Measurements from ENCODE around the gene NUBPL.
"Not testable (repeated sequence)": the region's sequence is repeated elsewhere in the genome, so short reads cannot be mapped to it uniquely, and the experiment has no call there.

Gene NUBPL

GRCh38 chr14:31678421-31679249, 117.4 kb downstream of the NUBPL start:
- DNase-seq: no peak

DNA sequence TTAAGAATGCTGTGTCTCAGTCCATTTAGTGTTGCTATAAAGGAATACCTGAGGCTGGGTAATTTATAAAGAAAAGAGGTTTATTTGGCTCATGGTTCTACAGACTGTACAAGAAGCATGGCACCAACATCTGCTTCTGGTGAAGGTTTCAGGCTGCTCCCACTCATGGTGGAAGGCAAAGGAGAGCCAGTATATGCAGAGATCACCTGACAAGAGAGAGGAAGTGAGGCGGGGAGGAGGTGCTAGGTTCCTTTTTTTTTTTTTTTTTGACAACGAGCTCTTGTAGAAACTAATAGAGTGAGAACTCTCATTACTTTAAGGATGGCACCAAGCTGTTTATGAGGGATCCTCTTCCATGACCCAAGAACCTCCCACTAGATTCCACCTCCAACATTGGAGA, 121.6 kb downstream of the NUBPL start:
- DNase-seq: no peak

- no peak for DNase-seq
These were observed 126.5 kb downstream of the NUBPL start for GRCh38 chr14:31687726-31688125.

DNA sequence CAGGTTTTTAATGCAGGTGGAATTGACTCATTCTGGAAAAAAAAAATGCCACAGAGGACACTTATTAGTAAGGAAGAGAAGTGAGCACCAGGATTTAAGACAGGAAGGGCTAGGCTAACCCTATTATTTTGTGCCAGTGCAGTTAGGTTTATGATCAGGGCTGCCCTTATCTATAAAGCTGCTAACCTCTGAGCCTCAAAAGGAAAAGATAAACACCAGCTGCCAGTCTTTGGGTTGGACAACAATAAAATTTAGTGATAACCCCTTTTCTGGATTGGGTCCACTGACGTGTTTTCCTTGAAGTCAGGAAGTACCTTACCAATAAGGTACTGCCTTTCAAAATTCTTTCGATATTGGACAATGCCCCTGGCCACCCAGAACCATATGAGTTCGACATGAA, 128.9 kb downstream of the NUBPL start:
- DNase-seq: no peak

DNA sequence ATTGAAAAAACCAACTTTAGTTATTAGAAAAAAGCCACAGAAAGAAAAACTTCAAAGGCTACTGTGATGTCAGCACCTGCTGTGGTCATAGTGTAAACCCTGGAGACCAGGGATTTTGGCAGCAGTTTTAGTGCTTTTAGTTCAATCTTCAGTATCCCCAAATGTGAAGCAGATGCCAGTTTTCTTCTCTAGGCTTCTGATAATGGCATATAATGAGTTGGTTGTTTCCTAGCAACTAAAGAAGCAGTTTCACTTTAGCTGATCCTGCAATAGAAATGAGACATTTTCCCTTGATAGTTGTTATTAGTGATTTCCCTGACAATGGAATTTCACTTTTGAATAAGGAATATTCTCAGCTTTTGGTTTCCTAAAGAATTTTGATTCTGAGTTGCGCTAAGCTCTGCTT, 131.2 kb downstream of the NUBPL start:
- DNase-seq: no peak

- DNase-seq: no peak
These were observed 135.2 kb downstream of the NUBPL start for GRCh38 chr14:31696378-31696777.

GRCh38 chr14:31699809-31700208, 138.6 kb downstream of the NUBPL start:
- no peak for DNase-seq

DNA sequence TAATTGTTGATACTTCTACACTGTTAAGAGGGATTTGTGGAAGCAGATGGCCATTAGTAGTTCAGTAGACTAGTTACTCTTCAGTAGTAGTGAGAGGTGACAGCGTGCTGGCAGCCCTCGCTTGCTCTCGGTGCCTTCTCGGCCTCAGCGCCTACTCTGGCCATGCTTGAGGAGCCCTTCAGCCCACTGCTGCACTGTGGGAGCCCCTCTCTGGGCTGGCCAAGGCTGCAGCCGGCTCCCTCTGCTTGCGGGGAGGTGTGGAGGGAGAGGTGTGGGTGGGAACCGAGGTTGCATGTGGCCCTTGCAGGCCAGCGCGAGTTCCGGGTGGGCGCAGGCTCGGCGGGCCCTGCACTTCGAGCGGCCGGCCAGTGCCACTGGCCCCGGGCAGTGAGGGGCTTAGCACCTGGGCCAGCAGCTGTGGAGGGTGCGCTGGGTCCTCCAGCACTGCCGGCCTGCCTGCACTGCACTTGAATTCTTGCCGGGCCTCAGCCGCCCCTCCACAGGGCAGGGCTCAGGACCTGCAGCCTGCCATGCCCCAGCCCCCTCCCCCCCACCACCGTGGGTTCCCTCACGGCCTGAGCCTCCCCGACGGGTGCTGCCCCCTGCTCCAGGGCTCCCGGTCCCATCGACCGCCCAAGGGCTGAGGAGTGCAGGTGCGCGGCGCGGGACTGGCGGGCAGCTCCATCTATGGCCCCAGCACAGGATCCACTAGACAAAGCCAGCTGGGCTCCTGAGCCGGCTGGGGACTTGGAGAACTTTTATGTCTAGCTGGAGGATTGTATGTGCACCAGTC, 139.3 kb downstream of the NUBPL start:
- DNase-seq: no peak

DNA sequence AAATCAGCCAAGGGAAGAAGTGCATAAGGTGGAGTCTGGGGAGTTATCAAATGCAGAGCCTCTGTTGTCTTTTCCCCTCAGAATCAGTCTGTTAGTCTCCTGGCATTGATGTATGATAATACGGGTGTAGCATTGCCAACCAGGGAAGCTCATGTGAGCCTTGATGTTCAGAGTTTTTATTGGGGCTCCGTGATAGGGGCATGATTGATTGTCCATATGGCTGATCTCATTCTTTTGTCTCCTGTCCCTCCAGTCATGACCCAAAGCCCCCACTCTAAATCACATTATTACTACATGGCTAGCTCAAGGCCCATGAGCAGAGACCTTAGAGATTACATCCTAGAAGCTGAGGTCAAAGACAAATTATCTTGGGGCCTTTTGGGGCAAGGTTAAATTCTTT, 140.9 kb downstream of the NUBPL start:
- no peak for DNase-seq

DNA sequence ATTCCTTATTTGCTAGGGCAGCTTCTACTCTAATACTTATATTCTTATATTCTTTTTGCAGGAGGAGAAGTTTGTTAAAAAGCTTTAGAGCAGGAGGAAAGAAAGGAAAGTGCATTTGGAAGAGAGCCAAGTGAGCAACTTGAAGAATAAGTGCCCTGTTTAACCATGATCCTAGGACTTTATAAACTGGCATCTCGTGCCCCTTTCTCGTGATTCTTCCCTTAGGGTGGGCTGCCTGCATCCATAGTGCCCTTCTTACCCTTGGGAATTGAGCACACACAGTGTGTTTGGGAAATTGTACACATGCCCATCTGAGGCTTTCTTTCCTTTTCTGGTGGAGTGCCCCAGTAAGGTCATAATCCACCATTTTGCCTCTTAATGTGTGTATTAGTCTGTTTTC, 141.9 kb downstream of the NUBPL start:
- no peak for DNase-seq

GRCh38 chr14:31705731-31706130, 144.5 kb downstream of the NUBPL start:
- DNase-seq: no peak

- DNase-seq: not testable (repeated sequence)
These were observed 147.5 kb downstream of the NUBPL start for GRCh38 chr14:31708661-31709060.

- no peak for DNase-seq
These were observed 151.3 kb downstream of the NUBPL start for GRCh38 chr14:31712244-31713127.

DNA sequence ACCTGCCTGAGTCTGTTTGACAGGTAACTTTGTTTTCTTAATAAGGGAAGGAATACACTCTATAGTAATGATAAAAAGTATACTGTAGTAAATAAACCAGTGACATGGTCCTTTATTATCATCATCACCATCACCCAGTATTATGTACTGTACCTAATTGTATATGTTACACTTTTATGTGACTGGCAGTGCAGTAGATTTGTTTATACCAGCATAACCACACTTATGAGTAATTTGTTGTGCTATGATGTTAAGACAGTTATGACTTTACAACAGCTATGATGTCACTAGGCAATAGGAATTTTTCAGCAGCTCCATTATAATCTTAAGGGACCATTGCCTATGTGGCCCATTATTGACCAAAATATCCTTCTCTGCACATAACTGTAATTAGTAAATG, 155.0 kb downstream of the NUBPL start:
- no peak for DNase-seq

DNA sequence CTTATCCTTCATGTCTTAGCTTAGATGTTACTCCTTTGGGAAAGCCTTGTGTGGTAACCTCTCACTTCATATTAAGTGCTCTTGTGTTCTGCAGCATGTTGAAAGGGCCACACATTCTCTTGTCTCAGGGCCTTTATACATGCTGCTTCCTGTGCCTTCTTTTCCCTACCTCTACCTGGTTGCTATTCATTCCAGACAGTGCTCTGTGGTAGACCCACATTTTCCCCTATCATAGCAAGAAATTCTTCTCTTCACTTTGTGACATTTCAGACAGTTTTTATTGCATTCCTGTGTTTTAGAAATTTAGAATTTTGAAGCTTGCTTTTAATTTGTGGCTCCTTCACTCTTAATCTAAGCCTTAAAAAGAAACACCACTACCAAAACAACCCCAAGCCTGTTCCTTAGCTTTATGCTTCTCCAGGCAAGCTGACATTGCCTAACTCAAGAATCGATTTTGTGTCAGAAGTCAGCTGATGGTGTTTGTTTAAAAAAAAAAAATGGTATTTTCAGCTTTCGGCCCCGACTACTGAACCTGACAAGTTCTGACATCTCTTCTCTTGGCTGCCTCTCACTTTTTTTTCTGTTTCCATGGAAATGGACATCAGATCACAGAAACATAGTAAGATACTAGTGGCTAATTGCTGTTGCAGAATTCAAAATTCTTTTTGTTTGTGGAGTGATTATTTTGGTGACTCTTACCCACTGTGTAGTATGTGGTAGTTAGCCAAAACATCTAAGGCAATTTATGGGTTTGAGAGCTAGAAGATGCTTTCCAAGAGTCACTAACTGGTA, 156.3 kb downstream of the NUBPL start:
- no peak for DNase-seq

GRCh38 chr14:31718585-31718984, 157.4 kb downstream of the NUBPL start:
- no peak for DNase-seq

DNA sequence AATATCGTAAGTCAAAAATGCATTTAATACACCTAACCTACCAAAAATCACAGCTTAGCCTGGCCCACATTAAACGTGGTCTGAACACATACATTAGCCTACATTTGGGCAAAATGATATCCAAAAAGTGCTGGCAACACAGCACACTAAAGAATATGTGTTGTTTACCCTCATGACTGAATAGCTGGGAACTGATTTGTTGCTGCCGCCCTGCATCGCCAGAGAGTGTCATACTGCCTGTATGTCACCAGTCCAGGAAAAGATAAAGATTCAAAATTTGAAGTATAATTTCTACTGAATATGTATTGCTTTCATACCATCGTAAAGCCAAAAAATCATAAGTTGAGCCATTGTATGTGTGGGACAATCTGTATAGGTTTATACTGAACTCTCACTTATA, 157.8 kb downstream of the NUBPL start:
- no peak for DNase-seq

DNA sequence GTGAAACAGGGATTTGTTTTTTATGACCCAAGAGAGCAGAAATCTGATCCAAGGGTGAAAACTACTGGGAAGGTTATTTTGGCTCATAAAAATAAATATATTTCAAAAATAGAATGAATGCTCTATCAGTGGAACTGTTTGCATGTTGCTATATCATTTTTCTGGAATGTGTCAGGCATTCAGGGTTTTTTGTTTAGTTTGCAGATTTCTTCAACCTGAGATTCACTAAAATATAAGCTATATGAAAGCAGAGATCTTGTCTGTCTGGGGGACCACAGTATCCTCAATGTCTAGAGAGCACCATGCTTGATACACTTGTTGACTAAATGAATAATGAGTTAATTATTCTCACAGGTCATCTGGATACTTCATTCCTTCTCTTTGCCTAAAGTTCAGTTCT, 165.1 kb downstream of the NUBPL start:
- DNase-seq: no peak

- DNase-seq: no peak
These were observed 166.6 kb downstream of the NUBPL start for GRCh38 chr14:31727797-31728196.

GRCh38 chr14:31740688-31741087, 179.5 kb downstream of the NUBPL start:
- DNase-seq: no peak

DNA sequence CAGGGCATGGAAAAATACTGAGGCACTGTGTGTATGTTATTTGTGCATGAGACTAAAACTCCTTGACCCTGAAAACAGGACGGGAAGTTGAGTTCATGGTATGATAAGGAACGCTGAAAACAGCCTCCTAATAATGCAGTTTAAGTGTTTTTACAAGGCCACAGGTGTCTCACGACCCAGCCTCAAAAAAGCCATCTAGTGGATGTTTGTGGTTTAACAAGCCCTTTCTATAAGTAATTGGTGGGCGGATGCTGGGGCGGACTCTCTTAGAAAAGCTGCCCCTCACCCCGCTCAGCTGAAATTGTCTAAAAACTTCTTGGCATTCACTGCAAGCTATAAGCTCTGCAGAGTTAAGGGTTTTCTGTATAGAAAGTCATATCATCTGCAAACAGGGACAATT, 184.5 kb downstream of the NUBPL start:
- no peak for DNase-seq

DNA sequence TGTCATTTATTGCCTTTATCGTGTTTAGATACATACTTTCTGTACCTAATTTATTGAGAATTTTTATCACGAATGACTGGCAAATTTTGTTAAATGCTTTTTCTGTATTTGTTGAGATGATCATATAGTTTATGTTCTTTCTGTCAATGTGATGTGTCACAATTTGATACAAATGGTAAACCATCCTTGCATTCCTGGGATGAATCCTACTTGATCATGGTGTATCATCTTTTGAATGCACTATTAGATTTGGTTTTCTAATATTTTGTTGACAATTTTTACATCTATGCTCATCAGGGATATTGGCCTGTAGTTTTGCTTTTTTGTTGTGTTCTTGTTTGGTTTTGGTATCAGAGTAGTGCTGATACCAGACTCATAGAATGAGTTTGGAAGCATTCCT, 185.1 kb downstream of the NUBPL start:
- DNase-seq: no peak

Measured in activated effector memory CD4-positive, alpha-beta T cell treated with anti-CD3 and anti-CD28 coated beads, Interleukin-2, amount 50 U/mL, for 16 hours (primary cell).